Astrocyte (in vitro differentiated cells and primary cell): ENCODE measurements around the gene TMEM156. TPM values are rescaled to one million over a fixed set of nuclear protein-coding genes. Genes with fewer than 3 reads are reported as not detected.

Experiments used
- DNase-seq: peaks from one replicate; pipeline ENCODE4 v3.0.0-alpha.2; 2010; ENCODE audit warnings: low read depth
- FAIRE-seq: peaks from 2 replicates; lab custom pipeline; 2011; peaks lifted over from hg19 to GRCh38; lab: Jason Lieb, UNC
- H2AFZ ChIP-seq: 2 replicates; pipeline ENCODE4 v1.6.0; 2012; ENCODE audit warnings: low read depth, low read length, inconsistent platforms
- H3K27ac ChIP-seq: 2 replicates; pipeline ENCODE4 v1.5.1; 2011; ENCODE audit warnings: low read depth, low read length, inconsistent platforms
- H3K27me3 ChIP-seq: 2 replicates; pipeline ENCODE4 v1.6.0; 2011; ENCODE audit warnings: low read length, inconsistent platforms; ENCODE audit not compliant: insufficient read depth
- H3K36me3 ChIP-seq: 2 replicates; pipeline ENCODE4 v1.5.1; 2011; ENCODE audit warnings: low read length, inconsistent platforms; ENCODE audit not compliant: insufficient read depth
- H3K4me1 ChIP-seq: 2 replicates; pipeline ENCODE4 v1.5.1; 2011; ENCODE audit warnings: low read length, inconsistent platforms; ENCODE audit not compliant: insufficient read depth
- H3K4me2 ChIP-seq: 2 replicates; pipeline ENCODE4 v1.6.0; 2012; ENCODE audit warnings: low read length, inconsistent platforms
- H3K4me3 ChIP-seq: 2 replicates; pipeline ENCODE4 v1.5.1; 2011; ENCODE audit warnings: low read depth, mild to moderate bottlenecking, low read length, inconsistent platforms; ENCODE audit not compliant: insufficient read depth
- H3K79me2 ChIP-seq: 2 replicates; pipeline ENCODE4 v1.6.0; 2012; ENCODE audit warnings: mild to moderate bottlenecking, low read length, inconsistent platforms; ENCODE audit not compliant: insufficient read depth
- H3K9ac ChIP-seq: 2 replicates; pipeline ENCODE4 v1.6.0; 2012; ENCODE audit warnings: mild to moderate bottlenecking, low read length, inconsistent platforms
- H3K9me3 ChIP-seq: 2 replicates; pipeline ENCODE4 v1.5.1; 2012; ENCODE audit warnings: low read depth, mild to moderate bottlenecking, low read length, inconsistent platforms; ENCODE audit not compliant: insufficient read depth
- H4K20me1 ChIP-seq: 2 replicates; pipeline ENCODE4 v1.6.0; 2012; ENCODE audit warnings: low read length, inconsistent platforms; ENCODE audit not compliant: insufficient read depth
- H3K27ac Mint-ChIP-seq: one replicate; pipeline ENCODE4 v1.8.0; 2021; ENCODE audit warnings: mild to moderate bottlenecking, mixed read lengths; ENCODE audit not compliant: unreplicated experiment
- H3K27me3 Mint-ChIP-seq: one replicate; pipeline ENCODE4 v1.8.0; 2021; ENCODE audit warnings: low read depth, mixed read lengths; ENCODE audit not compliant: unreplicated experiment
- H3K36me3 Mint-ChIP-seq: one replicate; pipeline ENCODE4 v1.8.0; 2021; ENCODE audit warnings: low read depth, mixed read lengths; ENCODE audit not compliant: unreplicated experiment
- H3K4me1 Mint-ChIP-seq: one replicate; pipeline ENCODE4 v1.8.0; 2021; ENCODE audit warnings: low read depth, mixed read lengths; ENCODE audit not compliant: unreplicated experiment
- H3K4me3 Mint-ChIP-seq: one replicate; pipeline ENCODE4 v1.8.0; 2021; ENCODE audit warnings: mild to moderate bottlenecking, moderate library complexity, mixed read lengths; ENCODE audit not compliant: unreplicated experiment
- H3K9me3 Mint-ChIP-seq: one replicate; pipeline ENCODE4 v1.8.0; 2021; ENCODE audit warnings: mild to moderate bottlenecking, mixed read lengths; ENCODE audit not compliant: unreplicated experiment
- EZH2 ChIP-seq: IDR thresholded peaks from 2 replicates; pipeline ENCODE4 v1.6.1; 2012; ENCODE audit warnings: mild to moderate bottlenecking, low read length, inconsistent platforms; ENCODE audit not compliant: insufficient read depth
- total RNA-seq: library from RNA; stranded (reverse); gene quantifications from 2 replicates; pipeline ENCODE4 v1.2.1, GENCODE V29; 2021
- TF ChIP-seq, protein P1 (sequence below): IDR thresholded peaks from 2 replicates; pipeline ENCODE4 v1.5.1; 2011; ENCODE audit warnings: low read depth, mild to moderate bottlenecking, inconsistent platforms, low read length, moderate library complexity; ENCODE audit not compliant: insufficient read depth

The TMEM156 gene
- total RNA-seq, 1 donor from 2014 or later: 0.59 TPM

DNA sequence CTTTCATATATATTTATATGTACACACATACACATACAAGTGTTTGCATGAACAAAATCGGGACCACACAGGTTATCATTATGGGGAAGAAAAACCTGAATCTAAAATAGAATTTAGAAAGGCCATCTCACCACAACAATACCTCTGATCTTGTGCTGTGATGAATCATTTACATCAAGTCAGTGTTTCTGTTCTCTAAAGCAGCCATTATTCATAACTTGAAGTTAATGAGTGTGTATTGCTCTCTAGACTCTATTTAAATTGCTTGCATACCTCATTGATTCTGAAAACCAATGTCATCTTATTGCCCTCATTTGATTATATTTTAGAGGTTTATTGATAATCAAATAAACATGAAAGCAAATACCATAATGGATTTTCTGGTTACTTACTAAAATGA lies 93.0 kb downstream of the TMEM156 start:
- Mint-ChIP-seq H3K4me1 (peaks cover 9% of the 10 kb centered on the region), H3K27ac (no peak overlapping the region), H3K4me3 (no peak overlapping the region), H3K36me3 (peaks cover 41% of the 10 kb centered on the region), H3K27me3 (no peaks in the 10 kb centered on the region), H3K9me3 (peaks cover 3% of the 10 kb centered on the region)
- H4K20me1 ChIP-seq: peaks cover 10% of the 10 kb centered on the region
- DNase-seq (no peak), FAIRE-seq (no peak)
- no peak for TF ChIP-seq EZH2
- TF ChIP-seq, protein P1, sequence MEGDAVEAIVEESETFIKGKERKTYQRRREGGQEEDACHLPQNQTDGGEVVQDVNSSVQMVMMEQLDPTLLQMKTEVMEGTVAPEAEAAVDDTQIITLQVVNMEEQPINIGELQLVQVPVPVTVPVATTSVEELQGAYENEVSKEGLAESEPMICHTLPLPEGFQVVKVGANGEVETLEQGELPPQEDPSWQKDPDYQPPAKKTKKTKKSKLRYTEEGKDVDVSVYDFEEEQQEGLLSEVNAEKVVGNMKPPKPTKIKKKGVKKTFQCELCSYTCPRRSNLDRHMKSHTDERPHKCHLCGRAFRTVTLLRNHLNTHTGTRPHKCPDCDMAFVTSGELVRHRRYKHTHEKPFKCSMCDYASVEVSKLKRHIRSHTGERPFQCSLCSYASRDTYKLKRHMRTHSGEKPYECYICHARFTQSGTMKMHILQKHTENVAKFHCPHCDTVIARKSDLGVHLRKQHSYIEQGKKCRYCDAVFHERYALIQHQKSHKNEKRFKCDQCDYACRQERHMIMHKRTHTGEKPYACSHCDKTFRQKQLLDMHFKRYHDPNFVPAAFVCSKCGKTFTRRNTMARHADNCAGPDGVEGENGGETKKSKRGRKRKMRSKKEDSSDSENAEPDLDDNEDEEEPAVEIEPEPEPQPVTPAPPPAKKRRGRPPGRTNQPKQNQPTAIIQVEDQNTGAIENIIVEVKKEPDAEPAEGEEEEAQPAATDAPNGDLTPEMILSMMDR: no peak
- H3K4me1 ChIP-seq: no peaks in the 10 kb centered on the region
- no peaks in the 10 kb centered on the region for H3K79me2 ChIP-seq
- no peaks in the 10 kb centered on the region for H3K27me3 ChIP-seq
- H2AFZ ChIP-seq: no peak overlapping the region
- no peak overlapping the region for H3K27ac ChIP-seq
- peaks cover 66% of the 10 kb centered on the region for H3K36me3 ChIP-seq
- H3K9ac ChIP-seq: no peak overlapping the region
- H3K4me2 ChIP-seq: no peak overlapping the region
- H3K4me3 ChIP-seq: no peak overlapping the region
- no peaks in the 10 kb centered on the region for H3K9me3 ChIP-seq

DNA sequence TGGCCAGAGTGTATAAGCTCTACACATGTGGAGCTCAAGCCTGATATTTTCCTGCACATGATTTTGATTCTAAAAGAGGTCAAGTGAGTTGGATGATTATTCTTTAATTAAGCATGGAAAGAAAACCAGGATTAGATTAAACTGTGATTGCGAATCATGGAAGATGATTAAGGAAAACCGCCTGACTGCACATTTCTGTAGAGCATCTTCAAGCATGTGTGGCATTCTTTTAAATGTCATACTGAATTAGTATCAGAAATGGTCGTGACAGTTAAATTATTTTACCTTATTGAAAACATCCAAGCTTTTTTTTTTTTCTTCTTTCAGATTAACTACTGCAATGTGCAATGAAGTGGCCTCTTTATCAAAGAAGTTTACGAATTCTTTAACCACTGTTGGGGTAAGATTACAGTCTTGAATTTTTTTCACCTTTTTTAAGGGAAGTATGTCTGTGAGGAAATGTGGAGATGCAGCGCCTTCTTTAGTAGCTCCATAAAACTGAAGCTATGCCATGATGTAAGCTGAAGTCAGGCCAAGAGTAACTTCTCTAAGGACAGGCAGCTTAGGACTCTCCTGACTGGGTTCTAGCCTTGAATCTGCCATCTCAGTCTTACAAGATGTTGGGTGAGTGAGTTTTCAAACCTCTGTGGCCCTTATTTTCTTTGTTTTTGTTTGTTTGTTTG lies 96.7 kb downstream of the TMEM156 start:
- no peak overlapping the region for H3K4me3 ChIP-seq
- peaks cover 43% of the 10 kb centered on the region for H3K36me3 Mint-ChIP-seq
- H3K4me2 ChIP-seq: no peak overlapping the region
- no peaks in the 10 kb centered on the region for H3K79me2 ChIP-seq
- H3K9me3 Mint-ChIP-seq: peaks cover 2% of the 10 kb centered on the region
- peaks cover 13% of the 10 kb centered on the region for H4K20me1 ChIP-seq
- H3K9ac ChIP-seq: no peak overlapping the region
- no peaks in the 10 kb centered on the region for H3K4me1 ChIP-seq
- FAIRE-seq: no peak
- peaks cover 5% of the 10 kb centered on the region for H3K4me1 Mint-ChIP-seq
- peaks cover 72% of the 10 kb centered on the region for H3K36me3 ChIP-seq
- no peaks in the 10 kb centered on the region for H3K27me3 ChIP-seq
- no peak overlapping the region for H3K4me3 Mint-ChIP-seq
- H3K27ac ChIP-seq: no peak overlapping the region
- H3K9me3 ChIP-seq: no peaks in the 10 kb centered on the region
- H3K27ac Mint-ChIP-seq: no peak overlapping the region
- TF ChIP-seq EZH2: no peak
- TF ChIP-seq, protein P1: no peak
- H2AFZ ChIP-seq: no peak overlapping the region
- H3K27me3 Mint-ChIP-seq: no peaks in the 10 kb centered on the region
- DNase-seq: no peak

- no peaks in the 10 kb centered on the region for H3K4me1 Mint-ChIP-seq
- no peak overlapping the region for H3K27ac ChIP-seq
- no peak overlapping the region for H3K9ac ChIP-seq
- H3K9me3 Mint-ChIP-seq: no peaks in the 10 kb centered on the region
- H3K27me3 ChIP-seq: no peaks in the 10 kb centered on the region
- DNase-seq (no peak), FAIRE-seq (no peak)
- no peaks in the 10 kb centered on the region for H3K4me1 ChIP-seq
- H3K79me2 ChIP-seq: no peaks in the 10 kb centered on the region
- no peak overlapping the region for H3K4me3 ChIP-seq
- no peak overlapping the region for H3K27ac Mint-ChIP-seq
- H3K4me3 Mint-ChIP-seq: no peak overlapping the region
- H2AFZ ChIP-seq: no peak overlapping the region
- H3K9me3 ChIP-seq: no peaks in the 10 kb centered on the region
- peaks cover 69% of the 10 kb centered on the region for H3K36me3 ChIP-seq
- TF ChIP-seq EZH2: no peak
- TF ChIP-seq, protein P1: no peak
- H4K20me1 ChIP-seq: peaks cover 23% of the 10 kb centered on the region
- H3K36me3 Mint-ChIP-seq: peaks cover 27% of the 10 kb centered on the region
- H3K27me3 Mint-ChIP-seq: no peaks in the 10 kb centered on the region
- H3K4me2 ChIP-seq: no peak overlapping the region
Observed at GRCh38 chr4:38931125-38931524, 101.1 kb downstream of the TMEM156 start.
